Stimulated activated CD4-positive, alpha-beta T cell treated with anti-CD3 and anti-CD28 coated beads, Interleukin-1b, Interleukin-23, amount 100 ng/mL, for 24 hours (primary cell): Measurements from ENCODE around the gene GGACT.

Experiments used
- DNase-seq, 4 experiments: peaks; one replicate each; pipeline ENCODE4 v3.0.0-alpha.2; 2020; ENCODE audit warnings: low read depth in 4 of 4, low spot score in 1 of 4

Gene GGACT

GRCh38 chr13:100514788-100515409 lies 73.7 kb downstream of the GGACT start:
- DNase-seq: peak; percentile 46 to 64 (median 53)

- DNase-seq: no peak
These were observed 74.5 kb downstream of the GGACT start for GRCh38 chr13:100513987-100514670.

DNA sequence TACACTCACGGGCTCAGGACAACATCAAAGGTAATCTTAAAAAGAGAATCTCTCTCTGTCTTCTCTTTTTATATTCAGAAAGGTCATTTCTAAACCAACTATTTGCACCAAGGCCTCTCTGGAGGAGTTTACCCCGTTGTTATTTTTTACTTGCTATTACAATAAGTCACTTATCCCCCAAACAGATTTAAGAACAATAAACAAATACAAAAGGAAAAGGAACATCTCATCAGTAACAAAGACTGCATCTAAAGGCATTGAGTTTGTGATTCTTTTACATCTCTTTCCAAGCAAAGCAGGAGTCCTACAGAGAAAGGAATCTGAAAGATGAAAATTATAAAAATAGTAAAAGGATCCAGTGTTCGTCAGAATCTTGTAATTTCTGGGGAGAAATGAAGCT lies 75.4 kb downstream of the GGACT start:
- no peak for DNase-seq

GRCh38 chr13:100512422-100512821 lies 76.2 kb downstream of the GGACT start:
- DNase-seq: no peak

GRCh38 chr13:100511466-100511865 lies 77.1 kb downstream of the GGACT start:
- DNase-seq: no peak

DNA sequence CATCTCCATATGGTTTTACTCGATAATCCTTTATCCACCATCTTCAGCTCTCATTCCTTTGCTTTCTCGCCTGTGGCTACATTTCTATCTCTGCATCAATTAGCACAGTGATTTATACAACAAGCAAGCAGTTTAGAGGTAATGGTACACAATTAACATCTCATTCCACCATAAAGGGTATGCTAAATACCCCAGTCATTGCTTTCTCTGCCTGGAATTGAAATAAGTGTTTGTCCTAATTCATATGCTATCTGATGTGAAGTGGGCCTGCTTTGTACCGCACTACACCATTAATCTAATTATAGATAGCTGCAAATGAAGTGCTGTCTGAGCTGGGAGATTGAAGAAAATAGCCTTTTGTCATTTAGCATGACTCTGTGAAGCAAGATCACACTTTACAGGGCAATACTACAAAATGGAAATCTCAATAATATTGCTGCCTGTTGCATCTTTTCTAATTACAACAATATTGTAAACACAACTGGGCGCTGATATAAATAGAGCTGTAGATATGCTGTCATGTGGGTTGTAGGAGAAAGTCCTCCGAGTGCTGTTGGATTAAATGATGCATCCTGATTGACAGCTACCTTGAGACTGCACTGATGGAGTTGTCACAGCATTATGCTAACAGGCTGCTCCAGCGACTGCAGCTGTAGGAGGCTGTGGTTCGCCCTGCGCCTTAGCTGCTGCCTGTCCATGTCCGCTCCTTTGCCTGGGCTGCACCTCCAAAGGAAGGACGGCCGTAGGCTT lies 78.2 kb downstream of the GGACT start:
- no peak for DNase-seq

DNA sequence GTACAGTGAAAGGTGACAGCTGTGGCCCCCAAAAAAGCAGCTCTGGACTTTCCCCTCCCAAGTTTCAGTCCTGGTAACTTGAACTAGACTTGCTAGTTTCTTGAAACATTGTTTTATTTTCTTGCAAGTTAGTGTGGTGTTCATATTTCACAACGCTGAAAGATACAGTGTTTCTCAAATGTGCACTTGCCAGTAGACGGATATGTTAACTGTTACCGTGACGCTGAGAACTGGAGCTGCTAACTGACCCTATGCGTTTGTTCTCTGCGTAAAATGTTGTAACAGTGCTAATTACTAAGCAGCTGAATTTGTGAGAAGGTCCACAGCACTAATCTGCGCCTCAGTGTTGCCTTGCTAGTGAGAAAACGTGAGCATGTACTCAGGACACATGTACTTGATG lies 79.6 kb downstream of the GGACT start:
- no peak for DNase-seq

DNA sequence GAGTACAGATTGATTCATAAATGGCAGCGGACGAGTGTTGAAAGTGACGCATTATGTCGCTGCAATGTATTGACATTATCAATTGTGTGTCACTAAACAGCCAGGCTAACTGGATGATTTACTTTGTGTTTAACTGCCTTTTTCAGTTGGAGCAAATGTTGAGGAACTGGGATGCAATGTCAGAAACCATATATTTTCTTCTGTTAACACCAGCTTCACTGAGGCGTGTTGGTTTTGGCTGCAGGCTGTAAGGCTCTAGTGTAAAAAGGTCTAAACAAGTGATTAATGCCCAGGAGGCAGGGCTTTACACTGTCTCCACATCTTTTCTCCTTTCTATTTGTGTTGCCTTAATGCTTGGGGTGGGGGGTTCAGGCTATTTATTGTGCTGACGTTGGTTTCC lies 80.1 kb downstream of the GGACT start:
- DNase-seq: no peak

GRCh38 chr13:100506600-100507422 lies 81.8 kb downstream of the GGACT start:
- DNase-seq: no peak

DNA sequence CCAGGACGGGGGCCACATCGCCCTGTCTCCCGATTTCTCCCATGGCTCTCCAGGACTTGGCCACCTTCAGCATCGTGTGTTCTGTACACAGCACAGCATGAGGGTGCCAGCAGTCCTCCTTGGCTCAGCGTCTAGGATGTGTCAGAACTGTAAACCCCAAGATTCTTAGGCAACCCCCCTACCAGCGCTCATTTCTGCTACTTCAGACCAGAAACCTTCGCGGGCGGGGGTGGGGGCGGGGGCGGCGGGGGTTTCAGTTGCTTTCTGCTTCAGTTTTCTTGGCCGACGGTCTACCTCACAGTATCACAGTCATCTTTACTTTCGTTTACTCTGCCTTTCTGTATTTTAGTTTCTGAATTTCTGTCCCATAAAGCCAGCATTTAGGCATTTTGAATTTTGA lies 82.4 kb downstream of the GGACT start:
- DNase-seq: peak in 3 of 4 experiments; percentile 10 to 28 (median 25)

DNA sequence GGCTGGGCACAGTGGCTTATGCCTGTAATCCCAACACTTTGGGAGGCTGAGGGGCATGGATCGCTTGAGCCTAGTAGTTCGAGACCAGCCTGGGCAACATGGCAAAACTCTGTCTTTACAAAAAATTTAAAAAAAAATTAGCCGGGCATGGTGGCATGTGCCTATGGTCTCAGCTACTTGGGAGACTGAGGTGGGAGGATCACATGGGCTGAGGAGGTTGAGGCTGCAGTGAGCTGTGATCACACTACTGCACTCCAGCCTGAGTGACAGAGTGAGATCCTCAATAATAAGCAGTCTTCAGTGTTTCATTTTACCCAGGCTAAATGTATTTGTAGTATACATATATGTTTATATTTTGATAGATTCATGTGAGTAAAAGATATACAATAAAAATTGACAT lies 85.0 kb downstream of the GGACT start:
- DNase-seq: no peak

DNA sequence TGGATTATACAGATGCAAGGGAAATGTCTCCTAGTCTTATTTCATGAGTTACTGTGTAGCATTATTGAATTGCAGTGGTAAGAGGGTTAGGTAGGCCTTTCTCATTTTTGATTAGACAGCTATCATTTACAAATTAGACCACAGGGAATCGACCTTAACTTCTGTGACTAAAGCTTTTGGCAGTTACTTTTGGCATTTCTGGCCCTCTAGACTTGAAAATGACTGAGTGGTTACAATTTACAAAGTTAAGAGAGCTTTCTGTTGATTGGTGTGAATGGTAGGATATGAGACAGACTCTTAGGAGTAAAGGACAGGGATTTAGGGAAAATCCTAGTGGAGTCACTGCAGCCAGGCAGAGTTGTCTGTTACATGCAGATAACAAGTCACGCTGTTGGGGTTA lies 86.1 kb downstream of the GGACT start:
- DNase-seq: no peak

DNA sequence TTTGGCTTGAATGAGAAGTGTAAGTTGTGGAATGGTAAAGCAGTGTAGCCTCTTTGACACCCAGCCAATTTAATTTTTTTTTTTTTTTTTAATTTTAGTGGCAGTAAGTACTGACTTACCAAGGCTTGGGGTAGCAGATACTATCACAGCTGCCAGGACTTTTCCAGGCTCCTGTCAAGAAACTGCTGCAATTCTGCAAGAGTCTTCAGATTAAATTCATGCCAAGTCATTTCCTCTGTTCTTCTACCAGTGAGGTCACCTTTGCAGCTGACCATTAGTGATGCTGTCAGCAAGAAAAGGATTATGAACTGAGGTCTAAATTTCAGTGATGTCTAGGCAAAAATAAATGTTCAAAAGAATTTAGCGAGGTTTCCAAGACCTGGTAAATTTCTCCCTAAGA lies 91.2 kb downstream of the GGACT start:
- no peak for DNase-seq

- no peak for DNase-seq
These were observed 93.1 kb downstream of the GGACT start for GRCh38 chr13:100495455-100495854.

DNA sequence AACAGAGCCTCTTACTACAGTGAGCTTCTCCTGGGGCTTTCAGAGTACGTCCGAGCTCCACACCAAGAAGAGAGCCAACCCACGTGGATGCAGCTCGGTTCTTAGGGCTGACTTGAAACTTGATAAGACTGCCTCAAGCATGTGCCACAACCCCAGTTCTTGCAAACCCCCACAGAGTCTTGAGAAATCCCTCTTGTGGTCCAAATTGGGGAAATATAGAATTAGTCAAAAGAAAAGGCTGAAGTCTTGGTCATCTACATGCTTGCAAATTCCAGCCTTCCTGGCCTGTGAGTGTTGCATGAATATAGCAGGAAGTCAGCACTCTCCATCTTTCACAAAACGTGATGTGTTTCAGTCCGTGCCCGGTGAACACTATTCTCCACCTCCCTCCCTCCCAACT lies 95.2 kb downstream of the GGACT start:
- no peak for DNase-seq

GRCh38 chr13:100491164-100491842 lies 97.3 kb downstream of the GGACT start:
- DNase-seq: no peak

GRCh38 chr13:100490692-100491091 lies 97.9 kb downstream of the GGACT start:
- no peak for DNase-seq

DNA sequence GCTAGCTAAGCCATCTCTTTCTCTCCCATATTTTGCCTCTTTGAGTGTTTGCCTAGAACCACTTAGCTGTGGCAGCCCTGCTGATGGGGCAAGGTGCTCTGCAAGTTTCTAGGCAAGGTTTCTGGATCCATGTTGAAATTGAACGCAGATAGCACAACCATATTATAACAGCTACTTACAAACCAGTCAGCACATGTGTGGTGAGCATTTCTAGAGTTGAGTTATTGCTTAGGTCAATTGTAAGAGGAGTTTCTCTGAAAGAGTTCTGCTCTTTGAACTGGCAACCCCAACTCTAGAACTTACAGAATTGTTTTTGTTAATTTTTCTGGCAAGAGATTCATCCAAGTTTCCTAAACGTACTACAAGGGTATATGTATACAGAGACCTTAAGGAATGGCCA lies 103.3 kb downstream of the GGACT start:
- DNase-seq: no peak

DNA sequence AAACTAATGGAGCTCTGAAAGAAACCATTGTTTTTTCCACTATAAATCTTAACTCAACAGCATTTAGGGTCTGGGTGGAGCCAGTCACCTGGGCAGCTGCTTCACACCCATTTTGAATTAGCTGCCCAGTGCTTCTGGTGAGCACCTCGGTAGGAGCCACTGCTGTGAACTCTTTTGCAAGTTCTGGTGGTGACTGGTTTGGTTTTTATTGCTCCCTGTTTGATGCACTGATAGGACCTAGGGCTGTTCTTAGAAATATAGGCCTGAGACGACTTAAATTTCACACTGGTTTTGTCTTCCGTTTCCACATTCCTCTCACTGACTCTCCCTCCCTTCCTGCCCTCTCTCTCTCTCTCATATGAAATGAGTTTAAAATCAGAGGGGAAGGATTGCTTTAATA lies 103.9 kb downstream of the GGACT start:
- DNase-seq: no peak

DNA sequence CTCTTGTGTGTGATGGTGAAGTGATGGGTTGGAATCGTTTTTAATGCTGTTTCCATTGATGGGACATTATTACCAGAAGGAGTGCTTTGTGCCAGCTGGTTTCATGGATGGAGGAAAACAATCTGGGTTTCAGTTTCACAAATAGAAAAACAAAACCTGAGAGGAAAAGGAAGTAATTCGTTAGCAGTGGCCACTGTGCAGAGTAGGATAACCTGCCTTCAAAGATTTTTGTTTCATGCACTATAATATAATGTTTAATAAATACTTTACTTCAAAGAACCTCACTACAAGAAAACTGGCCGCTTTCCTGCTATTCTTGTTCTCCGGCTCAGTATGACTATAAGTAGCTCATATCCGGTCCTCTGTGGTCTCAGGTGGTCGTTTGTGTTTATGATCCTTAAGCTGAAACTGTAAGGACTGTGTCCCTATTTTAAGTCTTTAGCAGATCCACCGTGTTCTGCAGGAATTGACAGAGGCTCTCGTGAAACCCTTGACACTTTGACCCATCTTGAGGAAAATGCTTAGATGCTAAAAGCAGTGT lies 104.7 kb downstream of the GGACT start:
- no peak for DNase-seq

DNA sequence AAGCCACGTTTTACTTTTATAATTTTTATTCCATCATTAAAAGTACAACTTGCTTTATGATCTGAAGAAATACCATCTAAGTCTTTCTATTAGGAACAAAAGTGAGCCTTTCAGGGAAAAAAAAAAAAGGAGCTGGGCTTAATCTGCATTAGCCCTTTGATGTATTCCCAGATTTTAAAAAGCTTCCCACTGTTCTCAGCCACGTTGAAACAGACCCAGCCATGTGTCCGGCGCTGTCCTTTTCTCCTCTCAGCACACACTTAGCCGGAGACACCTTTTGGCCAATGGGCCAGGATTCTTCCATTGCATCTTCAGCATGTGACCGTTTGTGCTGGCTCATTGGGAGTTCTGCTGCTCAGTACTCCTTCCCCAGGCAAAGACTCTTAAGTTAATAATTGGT lies 105.5 kb downstream of the GGACT start:
- DNase-seq: no peak
